Stomach (tissue), 9 donors: ENCODE measurements around the gene EIF3D. TPM values are rescaled to one million over a fixed set of nuclear protein-coding genes. Genes with fewer than 3 reads are reported as not detected.
A peak's percentile ranks its signal among the peaks of the same experiment; 100 is the strongest.

Experiments
- DNase-seq, 2 donors: peaks; one replicate each; pipeline versions ENCODE4 v3.0.0 to v3.0.0-alpha.2; 2013 to 2019
- H3K27ac ChIP-seq, 5 donors: fragments of 200-600 bp in 4 of 5; sonication (generic) in 4 of 5; one replicate each; pipeline ENCODE4 v1.5.1; 2013 to 2019; ENCODE audit warnings: mild to moderate bottlenecking in 1 of 5, moderate library complexity in 1 of 5
- H3K27me3 ChIP-seq, 3 donors: fragments of 200-600 bp; sonication (generic); one replicate each; pipeline ENCODE4 v1.5.1; 2017 to 2019; ENCODE audit warnings: mixed run types in 1 of 3
- H3K36me3 ChIP-seq, 4 donors: fragments of 200-600 bp; sonication (generic); 1 replicate in 3 of 4; 2 replicates in 1 of 4; pipeline ENCODE4 v1.5.1; 2016 to 2019
- H3K4me1 ChIP-seq, 4 donors: fragments of 200-600 bp; sonication (generic); one replicate each; pipeline ENCODE4 v1.5.1; 2016 to 2019
- H3K4me3 ChIP-seq, 4 donors: fragments of 200-600 bp; sonication (generic) in 3 of 4; one replicate each; pipeline ENCODE4 v1.5.1; 2016 to 2019; ENCODE audit warnings: mild to moderate bottlenecking in 1 of 4
- H3K9me3 ChIP-seq, 4 donors: fragments of 200-600 bp; sonication (generic); one replicate each; pipeline ENCODE4 v1.5.1; 2016 to 2019
- CTCF ChIP-seq, 7 experiments: fragments of 450-650 bp in 4 of 7; fragments of 200-600 bp in 3 of 7; sonication (generic) in 3 of 7; IDR thresholded peaks; one replicate each; pipeline ENCODE4 v1.5.1; 2016 to 2019; ENCODE audit warnings: antibody characterized with exemption in 7 of 7, control low read depth in 2 of 7, mild to moderate bottlenecking in 1 of 7
- EP300 ChIP-seq: sonication (generic); formaldehyde crosslinking; IDR thresholded peaks from one replicate; pipeline ENCODE4 v1.6.1; 2017; ENCODE audit warnings: antibody characterized with exemption
- POLR2A ChIP-seq, 4 donors: fragments of 450-650 bp; IDR thresholded peaks; one replicate each; pipeline ENCODE4 v1.6.1; 2016; ENCODE audit warnings: antibody characterized with exemption in 4 of 4, control low read depth in 2 of 4, mild to moderate bottlenecking in 1 of 4, moderate library complexity in 1 of 4
- POLR2AphosphoS5 ChIP-seq, 3 donors: sonication (generic); formaldehyde crosslinking; IDR thresholded peaks; one replicate each; pipeline ENCODE4 v1.6.1; 2016; ENCODE audit warnings: antibody characterized with exemption in 3 of 3
- WGBS, 5 donors: extraction: QIAGEN DNeasy Blood & Tissue Kit in 3 of 5; methylation state at CpG; one replicate each; pipeline versions ENCODE4 v1.1.5 to v1.1.7; 2013 to 2018; 5-methylcytosine and 5-hydroxymethylcytosine counted together
- intact Hi-C: fragments of 100-400 bp; cut with DNase I; formaldehyde crosslinking; loops from one replicate; pipeline ENCODE4 v1.15.1; 2023; ENCODE audit warnings: low total_unique reads
- polyA plus RNA-seq, 3 donors: library from polyadenylated mRNA; stranded (reverse); fragments of 200-250 nt; gene quantifications; one replicate each; pipeline ENCODE4 v1.2.3, GENCODE V29; 2013
- total RNA-seq, 5 donors: library from RNA; depleted of rRNA; stranded (reverse); fragments of >200 nt; gene quantifications; one replicate each; pipeline versions ENCODE4 v1.1.0 to v1.2.3, GENCODE V29; 2014 to 2016
- donor health status: healthy with polysubstance abuse.
- donor health status: Bipolar disorder and iron deficiency.
- donor health status: healthy.

Gene EIF3D
- total and polyA plus RNA-seq, 8 donors = 80.4 to 242 (median 187) TPM

DNA sequence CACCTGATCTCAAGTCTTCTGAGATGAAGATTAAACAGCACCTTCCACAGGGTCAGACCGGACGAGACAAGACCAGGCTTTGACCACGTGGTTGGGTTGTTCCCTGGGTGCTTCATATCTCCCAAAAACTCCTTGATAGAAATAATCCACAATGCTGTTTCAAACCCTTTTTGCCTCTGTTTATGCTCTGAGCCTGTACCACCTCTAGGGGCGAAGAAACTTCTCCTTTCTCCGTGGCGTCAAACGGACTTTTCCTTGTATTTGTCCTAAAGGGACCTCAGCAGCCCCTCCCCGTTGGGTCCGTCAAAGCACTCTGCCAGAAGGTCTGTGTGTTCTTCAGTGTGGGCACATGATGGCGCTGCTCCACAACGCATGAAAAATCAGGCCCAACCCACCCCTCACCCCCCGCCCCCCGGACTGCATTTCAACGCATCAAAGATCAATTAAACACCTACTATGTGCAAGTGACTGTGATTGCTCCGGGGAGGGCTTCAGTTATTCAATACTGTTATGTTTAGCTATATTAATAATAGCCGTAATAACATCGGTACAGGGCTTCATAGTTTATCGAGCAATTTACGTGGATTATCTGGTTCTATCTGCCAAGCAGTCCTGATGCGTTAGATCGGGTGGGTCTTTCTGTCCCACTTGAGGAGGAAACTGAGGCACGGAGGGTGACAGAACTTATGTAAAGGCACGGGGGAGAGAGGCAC is 17.3 kb upstream of the EIF3D start:
- peaks cover 0 to 10% (median 3%) of the 10 kb centered on the region in 4 donors for H3K4me1 ChIP-seq
- intact Hi-C loops = no loop called here
- peak in 1 of 2 donors; percentile 74 for DNase-seq
- H3K27me3 ChIP-seq = peaks cover 0 to 62% (median 27%) of the 10 kb centered on the region in 3 donors
- H3K4me3 ChIP-seq = no peak overlapping the region
- H3K36me3 ChIP-seq = no peaks in the 10 kb centered on the region
- TF ChIP-seq CTCF (IDR thresholded peaks at IDR 0.05) (peak in 2 of 7 experiments; percentile 26 to 43), POLR2AphosphoS5 (IDR thresholded peaks at IDR 0.05) (no peak)
- no peak overlapping the region for H3K27ac ChIP-seq
- H3K9me3 ChIP-seq = no peaks in the 10 kb centered on the region
- WGBS, 5 donors = 20 to 31% (median 26%) methylated on average over 19 to 23 of the region's 23 CpGs

DNA sequence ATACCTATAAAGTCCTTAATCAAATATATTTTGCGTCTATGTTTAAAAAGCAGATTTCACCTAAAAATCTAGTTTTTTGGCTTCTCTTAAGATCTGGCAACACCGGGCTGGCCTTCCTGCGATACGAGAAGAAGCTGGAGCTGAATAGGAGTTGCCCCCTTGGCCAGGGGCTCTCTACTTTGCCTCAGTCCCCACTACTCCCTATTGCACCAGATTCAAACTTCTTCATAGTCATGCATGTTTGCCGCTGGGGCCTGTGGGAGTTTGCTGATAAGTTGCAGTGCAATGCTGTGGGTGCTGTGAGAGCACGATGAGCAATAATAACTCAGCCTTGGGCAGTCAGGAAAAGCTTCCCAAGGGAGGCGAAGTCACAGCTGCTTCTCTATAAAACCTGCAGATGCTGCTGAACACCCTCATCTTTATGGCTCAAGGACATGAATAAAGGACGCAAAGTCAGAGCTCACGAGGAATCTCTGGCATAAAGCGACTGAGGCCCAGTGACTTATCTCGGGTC is 15.2 kb upstream of the EIF3D start:
- Histone ChIP-seq H3K4me1 (peaks cover 0 to 10% (median 3%) of the 10 kb centered on the region in 4 donors), H3K9me3 (no peaks in the 10 kb centered on the region), H3K4me3 (no peak overlapping the region), H3K27me3 (peaks cover 0 to 48% (median 20%) of the 10 kb centered on the region in 3 donors), H3K36me3 (no peaks in the 10 kb centered on the region), H3K27ac (no peak overlapping the region)
- no peak for TF ChIP-seq CTCF (IDR thresholded peaks at IDR 0.05)
- no peak for TF ChIP-seq EP300
- no peak for TF ChIP-seq POLR2AphosphoS5 (IDR thresholded peaks at IDR 0.05)
- no peak for TF ChIP-seq POLR2A (IDR thresholded peaks at IDR 0.05)
- DNase-seq = no peak
- WGBS, 5 donors = 83 to 91% (median 86%) methylated on average over 11 of the region's 11 CpGs
- intact Hi-C loops = no loop called here

- peak; percentile 35 to 44 for DNase-seq
- Histone ChIP-seq H3K4me1 (peaks cover 0 to 10% (median 3%) of the 10 kb centered on the region in 4 donors), H3K27me3 (peaks cover 0 to 44% (median 12%) of the 10 kb centered on the region in 3 donors), H3K36me3 (no peaks in the 10 kb centered on the region), H3K4me3 (no peak overlapping the region), H3K27ac (no peak overlapping the region), H3K9me3 (no peaks in the 10 kb centered on the region)
- intact Hi-C loops = no loop called here
- TF ChIP-seq EP300 (no peak), POLR2AphosphoS5 (IDR thresholded peaks at IDR 0.05) (peak in 1 of 3 donors; percentile 31), CTCF (IDR thresholded peaks at IDR 0.05) (no peak), POLR2A (IDR thresholded peaks at IDR 0.05) (no peak)
- WGBS, 5 donors = 44 to 54% (median 49%) methylated on average over 9 of the region's 9 CpGs
Measured at GRCh38 chr22:36541831-36542411, 13.0 kb upstream of the EIF3D start.

DNA sequence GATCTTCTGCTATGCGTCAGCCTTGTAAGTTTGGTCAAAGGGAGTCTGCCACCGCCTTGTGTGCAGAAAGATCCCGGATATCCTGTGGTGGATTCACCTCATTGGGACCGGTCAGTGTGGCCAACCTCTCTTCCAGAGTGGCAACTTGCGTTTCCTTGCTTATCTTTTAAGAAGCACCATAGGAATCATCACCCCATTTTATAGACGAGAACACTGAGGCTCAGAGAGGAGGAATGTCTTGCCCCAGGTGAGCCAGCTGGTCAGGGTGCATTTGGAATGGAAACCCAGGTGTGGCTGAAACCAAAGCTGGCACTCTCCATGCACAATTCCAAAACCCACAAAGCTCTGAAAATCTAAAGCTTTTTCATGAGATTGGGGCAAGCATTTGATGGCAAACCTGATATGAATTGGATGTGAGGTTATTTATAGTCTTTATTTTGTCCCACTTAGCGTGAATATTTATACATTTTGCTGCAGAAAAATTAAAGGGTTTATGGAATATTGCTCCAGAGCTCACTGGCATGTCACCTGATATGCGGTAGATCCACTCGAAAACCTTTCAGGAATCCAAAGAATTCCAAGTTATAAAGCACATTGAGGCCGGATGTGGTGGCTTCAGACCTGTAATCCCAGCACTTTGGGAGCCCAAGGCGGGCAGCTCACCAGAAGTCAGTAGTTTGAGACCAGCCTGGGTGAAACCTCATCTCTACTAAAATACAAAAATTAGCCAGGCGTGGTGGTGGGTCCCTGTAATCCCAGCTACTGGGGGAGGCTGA is 12.1 kb upstream of the EIF3D start:
- DNase-seq = no peak
- no peaks in the 10 kb centered on the region for H3K9me3 ChIP-seq
- TF ChIP-seq EP300 (no peak), CTCF (IDR thresholded peaks at IDR 0.05) (no peak), POLR2A (IDR thresholded peaks at IDR 0.05) (no peak), POLR2AphosphoS5 (IDR thresholded peaks at IDR 0.05) (no peak)
- peaks cover 0 to 40% (median 4%) of the 10 kb centered on the region in 3 donors for H3K27me3 ChIP-seq
- H3K4me1 ChIP-seq = peaks cover 0 to 3% (median under 1%) of the 10 kb centered on the region in 4 donors
- WGBS, 5 donors = 71 to 77% (median 74%) methylated on average over 12 of the region's 12 CpGs
- H3K4me3 ChIP-seq = no peak overlapping the region
- intact Hi-C loops = no loop called here
- H3K36me3 ChIP-seq = no peaks in the 10 kb centered on the region
- H3K27ac ChIP-seq = no peak overlapping the region
